Calu3 (cell line): ENCODE measurements around the gene ELF4. TPM values are rescaled to one million over a fixed set of nuclear protein-coding genes. Genes with fewer than 3 reads are reported as not detected.

Experiments used
- BruUV-seq: library from RNA; stranded (reverse); fragments of 400-500 nt; replicated peaks from 2 replicates; lab custom pipeline; 2021; lab: Mats Ljungman, UMichigan
- CTCF ChIA-PET: fragments of 300-600 bp; sonication (Branson Sonifier 250); formaldehyde crosslinking; loops from one replicate; lab custom pipeline; 2022; ENCODE audit warnings: antibody characterized with exemption; lab: Charles Lee
- DNase-seq: peaks from one replicate; pipeline ENCODE4 v3.0.0; 2022
- H3K27ac Mint-ChIP-seq: one replicate; pipeline ENCODE4 v1.8.0; 2022; ENCODE audit warnings: mixed read lengths; ENCODE audit not compliant: unreplicated experiment
- H3K27me3 Mint-ChIP-seq: one replicate; pipeline ENCODE4 v1.8.0; 2022; ENCODE audit warnings: mixed read lengths; ENCODE audit not compliant: unreplicated experiment
- H3K36me3 Mint-ChIP-seq: one replicate; pipeline ENCODE4 v1.8.0; 2022; ENCODE audit warnings: mild to moderate bottlenecking, moderate library complexity, mixed read lengths; ENCODE audit not compliant: insufficient read depth, unreplicated experiment
- H3K4me1 Mint-ChIP-seq: one replicate; pipeline ENCODE4 v1.8.0; 2022; ENCODE audit warnings: mild to moderate bottlenecking, low read depth, mixed read lengths; ENCODE audit not compliant: unreplicated experiment
- H3K4me3 Mint-ChIP-seq: one replicate; pipeline ENCODE4 v1.8.0; 2022; ENCODE audit warnings: mild to moderate bottlenecking, low read depth, moderate library complexity, mixed read lengths; ENCODE audit not compliant: unreplicated experiment
- H3K9me3 Mint-ChIP-seq: one replicate; pipeline ENCODE4 v1.8.0; 2022; ENCODE audit warnings: low read depth, mixed read lengths; ENCODE audit not compliant: unreplicated experiment
- CTCF ChIP-seq: fragments of 200-600 bp; IDR thresholded peaks from one replicate; pipeline ENCODE4 v1.8.0; 2022; ENCODE audit warnings: antibody characterized with exemption; ENCODE audit not compliant: unreplicated experiment
- intact Hi-C: fragments of 100-400 bp; cut with micrococcal nuclease; formaldehyde crosslinking; loops from one replicate; pipeline ENCODE4 v1.10.0; 2022; ENCODE audit not compliant: unreplicated experiment
- total RNA-seq: library from RNA; stranded (reverse); gene quantifications from 2 replicates; pipeline ENCODE4 v1.2.3, GENCODE V29; 2022

ELF4 gene
- total RNA-seq, 1 experiment from 2014 or later, result 21.0 TPM

GRCh38 chrX:130136961-130137360 is 26.7 kb upstream of the ELF4 start:
- no peaks in the 10 kb centered on the region for H3K27me3 Mint-ChIP-seq
- peaks cover 33% of the 10 kb centered on the region for H3K36me3 Mint-ChIP-seq
- no peaks in the 10 kb centered on the region for H3K4me1 Mint-ChIP-seq
- intact Hi-C loops, result loop anchor here (5.0 kb wide), 1 partner anchor 60 kb away; no protein-coding TSS in a partner anchor
- H3K27ac Mint-ChIP-seq, result no peak overlapping the region
- H3K9me3 Mint-ChIP-seq, result no peaks in the 10 kb centered on the region
- no peak overlapping the region for H3K4me3 Mint-ChIP-seq
- BruUV-seq, result no TSS peak
- no peak for DNase-seq
- TF ChIP-seq CTCF, result no peak
- CTCF ChIA-PET, result no interaction called here

- H3K36me3 Mint-ChIP-seq, result peaks cover 34% of the 10 kb centered on the region
- no TSS peak for BruUV-seq
- CTCF ChIA-PET, result no interaction called here
Observed at GRCh38 chrX:130136496-130136895, 26.2 kb upstream of the ELF4 start.

GRCh38 chrX:130130990-130131389 is 20.7 kb upstream of the ELF4 start:
- Mint-ChIP-seq H3K36me3 (peaks cover 23% of the 10 kb centered on the region), H3K9me3 (no peaks in the 10 kb centered on the region), H3K27ac (no peak overlapping the region), H3K4me3 (no peak overlapping the region), H3K27me3 (no peaks in the 10 kb centered on the region), H3K4me1 (no peaks in the 10 kb centered on the region)
- intact Hi-C loops, result no loop called here
- TF ChIP-seq CTCF, result no peak
- DNase-seq, result no peak
- CTCF ChIA-PET, result no interaction called here
- BruUV-seq, result no TSS peak

More at GRCh38 chrX:130136496-130136895, 26.2 kb upstream of the ELF4 start:
- H3K4me1 Mint-ChIP-seq, result no peaks in the 10 kb centered on the region
- no peak for TF ChIP-seq CTCF
- no peak overlapping the region for H3K27ac Mint-ChIP-seq
- no peak for DNase-seq
- H3K4me3 Mint-ChIP-seq, result no peak overlapping the region
- H3K27me3 Mint-ChIP-seq, result no peaks in the 10 kb centered on the region
- intact Hi-C loops, result loop anchor here (5.0 kb wide), 1 partner anchor 59 kb away; no protein-coding TSS in a partner anchor
- no peaks in the 10 kb centered on the region for H3K9me3 Mint-ChIP-seq

- intact Hi-C loops, result no loop called here
- TF ChIP-seq CTCF, result no peak
- no peak for DNase-seq
- no peaks in the 10 kb centered on the region for H3K9me3 Mint-ChIP-seq
- CTCF ChIA-PET, result no interaction called here
- no peaks in the 10 kb centered on the region for H3K27me3 Mint-ChIP-seq
- no peak overlapping the region for H3K27ac Mint-ChIP-seq
- peaks cover 11% of the 10 kb centered on the region for H3K36me3 Mint-ChIP-seq
- H3K4me3 Mint-ChIP-seq, result no peak overlapping the region
- BruUV-seq, result no TSS peak
- H3K4me1 Mint-ChIP-seq, result no peaks in the 10 kb centered on the region
Observed at GRCh38 chrX:130125091-130125874, 15.0 kb upstream of the ELF4 start.
